COLO829 (cell line): Measurements from ENCODE around the gene STK17A.

Source experiments
- DNase-seq: peaks from one replicate; pipeline ENCODE4 v3.0.0; 2012; ENCODE audit warnings: low spot score

STK17A gene

DNA sequence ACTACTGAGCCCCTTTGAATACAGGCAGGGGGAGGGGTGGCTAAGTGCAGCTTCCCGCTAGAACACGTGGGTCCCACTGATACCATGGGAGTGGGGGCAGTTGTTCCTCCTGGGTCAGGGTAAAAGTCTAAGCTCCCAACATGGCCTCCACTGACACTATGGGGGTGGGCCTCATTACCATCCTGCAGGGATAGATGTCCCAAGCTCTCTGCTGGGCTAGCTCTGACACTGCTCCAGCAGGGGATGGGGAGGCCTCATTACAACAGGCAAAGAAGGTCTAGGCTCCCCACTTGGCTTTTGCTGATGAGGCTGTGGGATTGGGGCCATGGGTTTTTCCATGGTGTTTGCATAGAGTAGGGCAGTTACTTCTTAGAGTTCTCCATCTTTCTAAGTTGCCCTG, 51.5 kb downstream of the STK17A start:
- DNase-seq: no peak

DNA sequence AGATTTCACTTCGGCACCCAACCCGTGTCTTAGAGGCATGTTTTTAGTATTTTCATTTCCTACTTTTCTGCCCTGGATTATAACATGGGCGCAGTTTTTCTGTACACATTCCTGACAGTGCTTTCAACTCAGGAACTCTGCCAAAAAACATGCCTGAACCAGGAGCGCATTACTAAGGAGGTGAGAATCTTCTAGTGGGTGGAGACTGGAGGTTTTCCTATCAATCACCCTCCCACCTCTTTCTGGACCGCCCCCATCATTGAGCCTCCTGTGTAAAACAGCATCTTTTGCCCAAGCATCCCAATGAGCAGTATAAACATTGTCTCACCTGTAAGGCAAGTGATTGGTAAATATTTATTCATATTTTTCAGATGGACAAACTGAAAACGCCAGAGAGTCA, 53.2 kb downstream of the STK17A start:
- DNase-seq: no peak

- peak; percentile 66 for DNase-seq
Measured at GRCh38 chr7:43637114-43637806, 54.4 kb downstream of the STK17A start.

- DNase-seq: peak; percentile 82
Measured at GRCh38 chr7:43639858-43640491, 57.1 kb downstream of the STK17A start.

DNA sequence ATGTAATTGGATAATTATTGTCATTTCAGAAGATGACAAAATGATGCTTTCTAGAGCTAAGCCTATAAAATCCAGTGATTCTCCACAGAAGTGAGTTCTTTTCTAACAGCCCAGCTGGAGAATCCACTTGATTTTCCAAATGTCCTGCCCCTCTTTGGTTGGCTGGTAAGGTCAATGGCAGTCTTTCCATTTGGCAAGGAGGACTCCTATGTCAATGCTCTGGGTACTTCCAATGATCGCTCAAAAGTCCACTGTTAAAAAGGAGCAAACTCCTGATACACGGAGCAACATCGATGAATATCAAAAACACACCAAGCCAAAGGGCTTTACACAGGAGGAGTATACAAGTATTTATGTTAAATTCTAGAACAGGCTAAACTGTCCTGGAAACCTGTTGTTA, 57.8 kb downstream of the STK17A start:
- DNase-seq: no peak

- no peak for DNase-seq
Measured at GRCh38 chr7:43642897-43643630, 60.2 kb downstream of the STK17A start.

DNA sequence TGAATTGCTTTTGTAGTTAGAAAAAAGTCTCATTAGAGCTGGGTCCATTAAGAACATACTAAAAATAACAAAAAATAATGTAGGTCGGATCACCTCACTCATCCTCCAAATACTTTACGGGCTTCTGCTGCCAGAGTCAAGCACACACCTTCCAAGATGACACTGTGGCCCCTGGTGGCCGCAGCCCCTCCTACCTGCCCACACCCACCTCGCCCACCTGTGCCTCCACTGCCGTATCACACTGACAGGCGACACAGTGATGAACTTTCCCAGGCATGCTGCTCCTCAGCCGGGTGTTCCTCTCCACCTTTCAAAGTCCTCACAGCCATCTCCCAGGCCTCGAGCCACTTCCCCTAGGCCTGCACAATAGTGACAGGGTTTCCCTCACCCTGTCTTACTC, 60.9 kb downstream of the STK17A start:
- no peak for DNase-seq

GRCh38 chr7:43645699-43646226, 62.9 kb downstream of the STK17A start:
- DNase-seq: no peak

DNA sequence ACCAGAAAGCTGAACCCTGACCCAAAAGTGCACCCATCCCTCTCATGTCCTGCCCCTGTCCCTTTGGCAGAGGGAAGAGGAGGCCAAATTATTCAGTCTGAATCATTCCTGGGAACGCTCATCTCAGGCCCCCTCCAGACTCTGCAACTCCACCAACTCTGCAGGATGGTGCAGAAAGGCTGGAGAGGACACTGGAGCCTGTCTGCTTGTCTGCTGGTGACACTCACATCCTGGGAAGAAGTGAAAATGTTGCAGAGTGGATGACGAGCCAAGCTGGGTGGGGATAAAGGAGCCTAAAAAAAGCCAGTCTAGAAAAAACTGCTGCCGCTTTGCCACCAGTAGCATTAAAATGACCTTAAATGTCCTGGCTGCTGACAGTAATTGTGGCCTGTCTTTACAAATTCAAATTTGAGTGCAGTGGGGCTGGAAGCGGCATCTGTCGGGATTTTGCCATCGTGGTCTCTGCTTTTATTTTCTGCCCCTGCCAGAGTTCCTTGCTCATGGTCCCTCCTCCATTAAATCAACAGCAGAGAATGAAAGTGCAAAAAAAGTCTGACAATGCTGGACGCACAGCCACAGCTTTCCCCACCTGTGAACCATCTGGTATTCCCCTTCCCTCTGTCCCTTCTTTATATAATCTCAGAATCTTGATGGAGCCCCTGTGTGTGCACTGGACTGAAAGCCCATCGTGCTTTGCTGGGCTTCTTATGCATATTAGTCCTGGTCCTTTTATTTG, 63.9 kb downstream of the STK17A start:
- no peak for DNase-seq

GRCh38 chr7:43647339-43647672, 64.4 kb downstream of the STK17A start:
- DNase-seq: peak; percentile 55

DNA sequence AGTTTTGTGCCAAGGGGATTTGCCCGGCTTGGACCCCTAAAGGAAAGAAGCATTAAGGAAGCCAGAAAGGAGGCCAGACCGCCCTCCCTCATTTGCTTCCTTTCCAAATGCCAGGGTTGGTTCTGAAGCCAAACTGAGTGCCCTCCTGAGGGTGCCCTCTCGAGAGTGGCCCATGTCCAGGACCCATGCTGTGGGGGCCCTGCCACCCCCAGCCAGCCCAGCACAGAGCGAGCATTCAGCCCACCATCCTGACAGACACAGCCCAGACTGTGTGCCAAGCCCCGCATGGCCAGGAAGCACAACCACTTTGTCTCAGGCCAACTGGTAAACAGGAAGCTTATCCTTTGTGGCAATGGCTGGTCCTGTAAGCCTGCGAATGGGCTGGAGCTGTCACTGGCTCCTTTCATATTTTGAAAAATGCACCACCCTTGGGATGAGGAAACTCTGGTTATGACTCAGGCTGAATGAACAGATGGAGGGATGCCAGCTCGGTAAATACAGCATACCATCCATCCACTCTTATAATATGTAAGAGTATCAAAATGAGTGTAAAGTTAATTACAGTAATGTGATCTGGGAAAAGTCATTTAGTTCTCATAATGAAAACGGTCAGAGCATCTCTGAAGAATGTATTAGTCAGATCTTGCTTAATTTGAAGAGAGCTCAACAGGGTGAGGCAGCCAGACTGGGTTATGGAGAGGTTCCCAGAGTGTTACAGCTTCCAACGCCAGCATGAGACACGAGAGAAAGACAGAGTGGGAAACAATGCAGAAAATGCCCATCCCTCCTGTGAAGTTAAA, 65.0 kb downstream of the STK17A start:
- peak; percentile 98 for DNase-seq

GRCh38 chr7:43648473-43649406, 65.8 kb downstream of the STK17A start:
- peak; percentile 61 for DNase-seq

DNA sequence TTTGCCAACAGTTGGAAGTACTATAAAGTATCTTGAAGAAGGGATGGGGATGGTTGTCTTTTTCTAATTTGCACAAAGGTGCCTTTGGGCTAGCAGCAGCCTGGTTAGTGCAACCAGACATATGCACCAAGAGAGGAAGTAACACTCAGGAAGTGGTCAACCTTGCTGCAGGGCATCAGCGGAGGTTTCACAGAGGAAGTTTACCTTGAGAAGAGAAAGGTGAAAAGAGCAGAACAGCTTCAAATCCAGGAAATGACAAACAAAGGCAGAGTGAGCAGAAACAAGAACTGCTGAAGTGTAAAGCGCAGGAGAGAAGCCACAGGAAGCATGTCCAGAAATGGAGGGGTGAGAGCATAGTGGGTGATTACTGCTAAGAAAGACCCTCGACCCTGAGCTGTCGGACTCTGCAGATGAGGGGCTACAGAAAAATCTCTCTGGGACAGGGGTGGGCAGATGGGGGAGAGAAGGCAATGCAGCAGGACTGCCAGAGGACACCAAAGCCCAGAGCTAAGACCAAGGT, 66.9 kb downstream of the STK17A start:
- DNase-seq: no peak

DNA sequence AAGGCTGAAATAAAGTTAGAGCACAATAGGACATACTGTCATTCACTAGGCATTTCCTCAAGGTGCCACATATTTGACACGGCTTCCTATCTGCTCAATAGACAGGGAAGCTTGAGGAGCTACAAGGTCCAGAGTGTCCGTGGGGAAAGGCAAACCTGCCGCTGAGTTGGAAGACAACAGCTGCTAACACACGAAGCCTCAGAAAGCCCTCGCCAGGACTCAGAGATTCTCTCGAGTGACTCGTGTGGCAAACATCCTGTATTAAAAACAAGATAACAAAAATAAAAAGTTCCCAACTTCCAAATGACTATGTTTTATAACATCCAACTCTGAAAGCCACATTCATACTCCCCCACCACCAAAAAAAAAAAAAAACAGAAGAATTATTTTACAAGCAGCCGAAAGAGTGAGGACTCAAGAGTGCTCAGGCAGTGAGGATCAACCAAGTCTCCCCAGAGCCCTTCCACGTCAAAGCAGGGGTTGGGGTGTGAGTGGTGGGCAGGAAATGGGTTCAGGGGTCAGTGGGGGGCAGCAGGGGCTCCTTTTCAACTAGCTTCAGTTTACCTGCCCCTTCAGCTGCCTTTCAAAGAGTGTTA, 67.6 kb downstream of the STK17A start:
- peak; percentile 43 for DNase-seq

DNA sequence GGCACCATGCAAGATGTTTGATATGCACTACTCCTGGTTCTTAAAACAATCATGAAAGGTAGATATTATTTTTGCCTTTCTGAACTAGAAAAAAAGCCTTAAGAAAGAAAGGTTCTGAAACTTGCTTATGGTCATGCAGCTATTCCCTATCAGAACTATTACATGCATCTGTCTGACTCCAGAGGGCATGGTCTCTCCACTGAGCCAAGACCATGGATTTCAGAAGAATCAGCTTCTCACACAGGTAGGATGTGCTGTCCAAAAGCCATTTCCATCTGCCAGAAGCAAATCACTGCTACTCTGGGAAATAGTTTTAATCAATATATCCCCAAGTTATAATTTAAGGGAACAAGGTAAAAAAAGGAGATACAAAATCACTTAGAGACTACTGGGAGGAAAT, 69.5 kb downstream of the STK17A start:
- DNase-seq: no peak

DNA sequence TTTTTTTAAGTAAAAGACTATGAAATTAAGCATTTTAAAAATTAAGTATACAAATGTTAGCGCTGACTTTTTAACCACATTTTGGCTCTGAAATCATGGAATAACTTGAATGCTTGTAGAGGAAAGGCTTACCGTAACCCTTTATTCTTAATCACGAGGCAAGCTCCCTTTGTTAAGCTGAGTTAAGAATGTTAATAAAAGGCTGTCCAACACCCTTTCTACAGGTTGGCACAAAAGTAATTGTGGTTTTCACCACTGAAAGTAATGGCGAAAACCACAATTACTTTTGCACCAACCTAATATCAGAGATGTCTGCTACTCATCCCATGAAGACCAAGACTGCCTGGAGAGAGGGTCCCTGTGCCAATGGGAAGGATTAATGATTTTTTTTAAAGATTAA, 70.6 kb downstream of the STK17A start:
- no peak for DNase-seq

DNA sequence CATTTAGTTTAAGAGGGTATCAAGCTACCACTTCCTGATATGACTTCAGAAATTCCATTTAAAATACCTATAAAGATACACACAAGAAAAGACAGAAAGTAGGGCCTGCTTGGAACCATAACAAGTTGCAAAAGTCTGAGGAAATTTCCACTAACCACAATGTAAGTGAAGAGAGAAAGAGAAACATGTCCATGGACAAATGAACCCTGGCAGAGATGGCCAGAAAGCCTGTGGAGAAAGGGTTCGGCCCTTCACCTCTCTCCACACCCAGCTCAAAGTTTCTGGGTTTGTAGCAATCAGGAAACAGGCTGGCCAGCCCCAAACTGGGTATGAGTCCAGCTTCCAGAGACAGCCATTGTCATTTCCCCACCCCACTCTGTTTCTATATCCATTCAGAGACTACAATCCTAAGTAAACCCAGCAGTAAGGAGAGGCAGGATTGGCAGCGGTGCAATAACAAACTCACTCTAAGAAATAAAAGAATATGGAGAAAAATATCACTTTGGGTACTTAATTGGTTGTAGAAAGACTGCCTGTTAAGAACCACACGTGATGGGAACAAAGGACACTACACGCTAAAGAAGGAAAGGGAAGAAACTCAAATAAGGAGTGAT, 71.1 kb downstream of the STK17A start:
- DNase-seq: no peak

DNA sequence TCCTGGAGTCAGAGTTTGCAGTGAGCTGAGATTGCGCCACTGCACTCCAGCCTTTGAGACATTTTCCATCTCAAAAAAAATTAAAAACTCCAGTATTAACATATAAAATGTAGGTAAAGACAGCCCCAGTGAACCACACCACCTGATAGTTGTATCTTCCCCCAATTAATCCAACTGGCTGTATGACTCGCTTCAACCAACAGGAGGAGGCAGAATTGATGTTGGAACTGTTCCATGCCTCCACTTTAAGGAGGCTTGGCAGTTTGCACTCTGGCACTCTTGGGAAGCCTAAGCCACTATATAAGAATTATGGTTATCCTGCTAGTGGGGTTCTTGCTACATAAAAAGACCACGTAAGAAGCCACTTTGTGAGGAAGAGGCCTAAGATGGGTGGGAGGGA, 72.7 kb downstream of the STK17A start:
- no peak for DNase-seq

GRCh38 chr7:43656997-43657396, 74.1 kb downstream of the STK17A start:
- DNase-seq: no peak
